Measurements from ENCODE around the gene SLAMF7.

SLAMF7 gene

GRCh38 chr1:160798439-160798838 lies 59.4 kb downstream of the SLAMF7 start:
- CTCF ChIA-PET: interaction anchor here (1.2 kb wide), 1 partner anchor 19 kb away, joined by 3 read pairs; no protein-coding TSS in a partner anchor
- POLR2A ChIA-PET: no interaction called here
- no peak overlapping the region for H3K4me3 ChIP-seq (ENCODE audit: low read depth, low read length)
- DNase-seq (ENCODE audit: low read depth, low spot score): no peak
- TF ChIP-seq CTCF (IDR thresholded peaks at IDR 0.05; ENCODE audit: insufficient read depth, low read length, missing control alignments): no peak

- CTCF ChIA-PET: no interaction called here
- no peak for DNase-seq (ENCODE audit: low read depth, low spot score)
Measured at GRCh38 chr1:160799641-160800040, 60.6 kb downstream of the SLAMF7 start.

GRCh38 chr1:160800142-160800541 lies 61.1 kb downstream of the SLAMF7 start:
- ChIA-PET POLR2A (no interaction called here), CTCF (no interaction called here)
- TF ChIP-seq CTCF (IDR thresholded peaks at IDR 0.05; ENCODE audit: insufficient read depth, low read length, missing control alignments): no peak
- DNase-seq (ENCODE audit: low read depth, low spot score): no peak
- no peak overlapping the region for H3K4me3 ChIP-seq (ENCODE audit: low read depth, low read length)

More at GRCh38 chr1:160799641-160800040, 60.6 kb downstream of the SLAMF7 start:
- POLR2A ChIA-PET: no interaction called here
- no peak for TF ChIP-seq CTCF (IDR thresholded peaks at IDR 0.05; ENCODE audit: insufficient read depth, low read length, missing control alignments)
- no peak overlapping the region for H3K4me3 ChIP-seq (ENCODE audit: low read depth, low read length)

- H3K4me3 ChIP-seq (ENCODE audit: low read depth, low read length): no peak overlapping the region
- CTCF ChIA-PET: no interaction called here
- POLR2A ChIA-PET: no interaction called here
- TF ChIP-seq CTCF (IDR thresholded peaks at IDR 0.05; ENCODE audit: insufficient read depth, low read length, missing control alignments): no peak
- no peak for DNase-seq (ENCODE audit: low read depth, low spot score)
Measured at GRCh38 chr1:160800645-160801408, 61.8 kb downstream of the SLAMF7 start.

- no peak overlapping the region for H3K4me3 ChIP-seq (ENCODE audit: low read depth, low read length)
- no peak for DNase-seq (ENCODE audit: low read depth, low spot score)
- ChIA-PET POLR2A (no interaction called here), CTCF (no interaction called here)
- TF ChIP-seq CTCF (IDR thresholded peaks at IDR 0.05; ENCODE audit: insufficient read depth, low read length, missing control alignments): no peak
Measured at GRCh38 chr1:160801836-160802580, 63.0 kb downstream of the SLAMF7 start.
